Measurements from ENCODE around the gene EFNA5.

The EFNA5 gene

GRCh38 chr5:107447587-107447986 lies 223.2 kb downstream of the EFNA5 start:
- no peak overlapping the region for H3K4me3 ChIP-seq (ENCODE audit: low read depth, low read length)
- TF ChIP-seq CTCF (IDR thresholded peaks at IDR 0.05; ENCODE audit: low read depth, low read length, missing control alignments) = no peak
- DNase-seq (ENCODE audit: low read depth) = no peak

GRCh38 chr5:107446972-107447371 lies 223.8 kb downstream of the EFNA5 start:
- DNase-seq (ENCODE audit: low read depth) = no peak
- TF ChIP-seq CTCF (IDR thresholded peaks at IDR 0.05; ENCODE audit: low read depth, low read length, missing control alignments) = no peak
- H3K4me3 ChIP-seq (ENCODE audit: low read depth, low read length) = no peak overlapping the region

- no peak overlapping the region for H3K4me3 ChIP-seq (ENCODE audit: low read depth, low read length)
- no peak for TF ChIP-seq CTCF (IDR thresholded peaks at IDR 0.05; ENCODE audit: low read depth, low read length, missing control alignments)
- no peak for DNase-seq (ENCODE audit: low read depth)
These were observed 226.4 kb downstream of the EFNA5 start for GRCh38 chr5:107444300-107444699.

- no peak for DNase-seq (ENCODE audit: low read depth)
- H3K4me3 ChIP-seq (ENCODE audit: low read depth, low read length) = no peak overlapping the region
- TF ChIP-seq CTCF (IDR thresholded peaks at IDR 0.05; ENCODE audit: low read depth, low read length, missing control alignments) = no peak
These were observed 226.8 kb downstream of the EFNA5 start for GRCh38 chr5:107443897-107444296.

- no peak for TF ChIP-seq CTCF (IDR thresholded peaks at IDR 0.05; ENCODE audit: low read depth, low read length, missing control alignments)
- H3K4me3 ChIP-seq (ENCODE audit: low read depth, low read length) = no peak overlapping the region
- DNase-seq (ENCODE audit: low read depth) = no peak
These were observed 228.3 kb downstream of the EFNA5 start for GRCh38 chr5:107442452-107442851.

GRCh38 chr5:107439832-107440231 lies 230.9 kb downstream of the EFNA5 start:
- DNase-seq (ENCODE audit: low read depth) = no peak
- H3K4me3 ChIP-seq (ENCODE audit: low read depth, low read length) = no peak overlapping the region
- TF ChIP-seq CTCF (IDR thresholded peaks at IDR 0.05; ENCODE audit: low read depth, low read length, missing control alignments) = no peak

- DNase-seq (ENCODE audit: low read depth) = no peak
- H3K4me3 ChIP-seq (ENCODE audit: low read depth, low read length) = no peak overlapping the region
- no peak for TF ChIP-seq CTCF (IDR thresholded peaks at IDR 0.05; ENCODE audit: low read depth, low read length, missing control alignments)
These were observed 232.7 kb downstream of the EFNA5 start for GRCh38 chr5:107437986-107438510.

All from GM12864 (cell line).